GM18508 (cell line): ENCODE measurements around the gene RAB1A.

Source experiments
- ATAC-seq: cut with Tn5 transposase; IDR thresholded peaks from one replicate; pipeline ENCODE4 v1.9.1; 2021; ENCODE audit warnings: moderate number of reproducible peaks; ENCODE audit not compliant: insufficient read depth, unreplicated experiment

Gene RAB1A

DNA sequence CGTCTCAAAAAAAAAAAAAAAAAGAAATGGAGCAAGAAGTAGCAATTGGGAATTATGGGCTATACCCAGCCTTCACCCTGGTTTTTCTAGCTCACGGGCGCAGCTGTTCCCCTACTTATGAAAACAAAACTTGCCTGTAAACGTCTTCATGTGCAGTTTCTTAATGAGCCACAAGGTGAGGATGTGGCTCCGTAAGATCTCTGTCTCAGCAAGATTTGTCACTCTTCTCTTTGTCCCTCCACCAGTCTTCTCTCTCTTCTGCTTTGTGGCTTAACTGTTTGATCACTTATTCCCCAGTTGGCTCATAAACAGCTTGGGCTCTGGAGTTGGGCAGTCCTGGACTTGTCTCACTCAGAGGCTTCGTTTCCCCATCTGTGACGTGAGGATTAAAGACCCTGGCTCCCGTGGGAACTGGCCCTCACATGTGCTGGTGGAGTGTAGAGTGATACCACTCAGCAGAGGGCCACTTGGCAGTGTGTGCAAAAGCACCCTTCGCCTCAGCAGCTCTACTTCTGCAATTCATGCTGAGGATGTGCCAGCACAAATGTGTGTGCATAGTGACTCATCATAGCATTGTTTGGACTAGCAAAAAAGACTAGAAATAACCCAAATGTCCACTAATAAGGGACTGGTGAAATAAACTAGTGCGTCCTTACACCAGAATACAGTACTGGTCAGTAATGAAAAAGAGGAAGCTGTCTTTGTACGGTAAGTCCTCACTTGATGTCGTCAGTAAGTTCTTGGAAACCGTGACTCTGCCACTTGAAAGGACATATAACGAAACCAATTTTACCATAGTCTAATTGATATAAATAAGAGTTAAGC is 65.0 kb downstream of the RAB1A start:
- ATAC-seq: peak; percentile 62

DNA sequence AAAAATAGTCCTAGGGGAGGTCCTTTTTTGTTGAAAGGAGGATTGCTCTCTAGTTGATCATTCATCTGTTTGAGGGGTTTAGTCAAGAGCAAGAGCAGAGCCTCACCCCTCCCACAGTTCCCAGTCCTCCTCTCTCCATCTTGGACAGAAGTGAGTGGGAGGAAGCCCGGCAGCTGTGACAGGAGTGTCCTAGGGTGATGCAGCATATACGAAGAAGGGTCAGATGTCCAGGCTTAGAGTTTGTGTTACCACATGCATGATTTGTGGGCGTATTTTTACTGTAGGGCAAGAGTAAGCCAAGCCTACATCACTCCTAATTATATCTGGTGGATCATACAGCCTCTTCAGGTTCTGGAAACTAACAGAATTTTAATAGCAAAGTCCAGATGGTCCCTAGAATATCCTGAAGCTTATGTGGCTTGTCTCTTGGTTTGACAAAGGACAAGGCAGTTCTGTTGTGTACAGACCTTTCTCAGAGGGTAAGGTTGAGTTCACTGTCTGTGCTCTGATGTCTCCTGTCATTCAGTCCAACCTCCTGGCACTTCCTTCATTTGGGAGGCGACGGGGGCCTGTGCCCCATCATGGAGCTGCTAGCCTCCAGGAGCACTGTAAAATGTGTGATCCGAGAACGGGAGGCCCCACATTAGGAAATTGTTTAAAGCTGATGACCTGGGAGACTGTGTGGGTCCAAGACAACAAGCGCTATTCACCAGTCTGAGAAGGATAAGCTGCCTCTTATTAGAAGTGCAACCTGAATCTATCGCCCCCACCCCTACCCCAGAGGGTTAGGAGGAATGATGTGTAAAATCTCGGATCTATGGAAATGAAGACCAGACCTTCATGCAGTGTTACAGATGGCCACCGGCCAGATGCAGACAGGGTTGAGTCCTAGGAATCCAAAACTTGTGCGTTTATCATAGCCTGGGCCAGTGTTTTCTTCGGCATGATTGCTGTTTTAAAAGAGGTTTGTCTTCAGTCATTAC is 66.8 kb downstream of the RAB1A start:
- no peak for ATAC-seq

DNA sequence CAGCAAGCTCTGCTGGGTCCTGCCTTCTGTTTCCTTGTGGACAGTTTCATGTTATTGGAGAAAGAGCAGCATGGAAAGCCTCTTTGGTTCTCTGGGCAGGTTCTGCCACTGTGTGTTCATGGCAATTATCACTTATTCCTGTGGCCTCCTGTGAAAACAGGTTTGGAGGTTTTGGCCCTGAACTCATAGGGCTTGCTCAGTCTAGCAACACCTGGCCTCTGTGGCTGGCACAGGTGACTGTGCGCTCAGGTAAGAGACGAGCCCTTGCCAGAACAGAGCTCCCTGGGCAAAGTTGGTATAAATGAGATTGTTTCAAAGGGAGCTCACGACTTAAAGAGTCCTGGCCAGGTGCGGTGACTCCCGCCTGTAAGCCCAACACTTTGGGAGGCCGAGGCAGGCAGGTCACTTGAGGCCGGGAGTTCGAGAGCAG is 68.0 kb downstream of the RAB1A start:
- no peak for ATAC-seq

DNA sequence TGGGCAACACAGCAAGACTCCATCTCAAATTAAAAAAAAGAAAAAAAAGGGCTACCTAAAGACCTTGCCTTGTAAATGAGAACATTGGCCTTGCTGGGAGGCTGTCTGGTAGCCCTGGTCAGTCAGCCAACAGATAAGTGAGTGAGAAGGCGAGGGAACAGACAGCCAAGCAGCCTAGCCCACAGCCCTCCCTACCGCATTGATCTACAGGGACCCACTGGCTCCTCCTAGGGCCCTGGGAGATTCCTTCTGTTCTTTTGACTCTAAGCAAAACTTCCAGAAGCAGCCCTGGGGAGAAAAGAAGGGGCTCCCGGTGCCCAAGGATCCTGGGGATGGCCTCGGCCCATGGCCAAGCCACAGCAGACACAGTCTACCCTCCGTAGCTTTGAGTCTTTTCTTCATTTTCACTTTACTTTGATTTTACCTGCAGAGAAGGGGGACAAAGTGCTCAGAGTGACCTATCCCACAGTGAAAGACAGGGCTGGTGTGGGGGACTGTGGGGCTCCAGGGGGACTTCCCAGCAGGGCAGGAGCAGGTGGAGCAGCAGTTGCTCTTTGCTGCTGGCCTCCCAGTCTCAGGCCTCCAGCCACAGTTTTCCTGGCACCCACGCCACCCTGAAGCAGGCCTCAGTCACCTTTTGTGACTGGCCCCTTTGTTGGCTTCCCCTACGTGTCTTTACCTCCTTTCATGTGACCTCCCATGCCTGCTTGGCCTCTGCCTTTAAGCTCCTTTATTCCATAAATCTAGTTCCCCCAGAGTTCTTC is 68.6 kb downstream of the RAB1A start:
- ATAC-seq: no peak

DNA sequence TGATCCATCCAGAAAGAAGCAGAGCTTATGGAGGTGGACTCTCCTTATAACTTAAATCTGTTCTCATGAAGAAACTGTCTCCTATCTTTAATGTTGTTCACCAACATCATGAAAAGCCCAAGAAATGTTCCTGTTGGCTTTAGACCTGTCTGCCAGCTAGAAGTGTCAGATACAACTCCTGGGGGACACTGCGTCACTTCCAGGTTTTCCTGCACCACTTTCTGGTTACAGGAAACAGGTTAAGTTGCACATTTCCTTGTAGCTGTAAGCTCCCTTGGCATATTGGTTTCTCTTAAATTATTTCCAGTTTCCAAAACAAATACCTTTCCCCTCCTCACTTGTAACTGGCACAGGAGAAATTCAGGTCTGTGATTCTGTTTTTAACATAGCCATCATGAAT is 70.8 kb downstream of the RAB1A start:
- no peak for ATAC-seq

DNA sequence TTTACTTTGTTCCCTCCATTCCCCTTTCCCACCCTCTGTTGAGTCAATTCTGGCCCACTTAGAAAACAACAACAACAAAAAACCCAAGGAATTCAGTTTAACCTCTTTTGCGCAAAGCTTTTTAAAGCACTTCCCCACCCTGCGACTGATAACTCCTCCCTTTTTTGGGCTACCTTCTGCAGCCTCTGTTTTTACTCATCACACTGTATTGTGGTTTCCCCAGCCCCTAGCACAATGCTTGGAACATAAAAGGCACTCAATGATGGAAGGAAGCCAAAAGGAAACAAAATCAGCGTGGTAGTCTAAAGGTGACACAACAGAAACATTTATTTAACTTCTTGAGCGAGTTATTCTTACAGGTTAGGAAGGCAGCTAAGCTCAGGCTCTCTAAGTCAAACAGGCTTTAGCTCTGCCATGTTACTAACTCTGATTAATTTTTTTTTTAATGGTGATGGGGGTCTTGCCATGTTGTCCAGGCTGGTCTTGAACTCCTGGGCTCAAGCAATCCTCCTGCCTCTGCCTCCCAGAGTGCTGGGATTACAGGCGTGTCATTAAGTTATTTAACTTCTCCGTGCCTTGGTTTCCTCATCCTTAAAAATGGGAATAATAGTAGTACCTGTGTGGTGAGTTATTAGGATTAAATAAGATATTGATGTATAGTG is 72.4 kb downstream of the RAB1A start:
- ATAC-seq: no peak

DNA sequence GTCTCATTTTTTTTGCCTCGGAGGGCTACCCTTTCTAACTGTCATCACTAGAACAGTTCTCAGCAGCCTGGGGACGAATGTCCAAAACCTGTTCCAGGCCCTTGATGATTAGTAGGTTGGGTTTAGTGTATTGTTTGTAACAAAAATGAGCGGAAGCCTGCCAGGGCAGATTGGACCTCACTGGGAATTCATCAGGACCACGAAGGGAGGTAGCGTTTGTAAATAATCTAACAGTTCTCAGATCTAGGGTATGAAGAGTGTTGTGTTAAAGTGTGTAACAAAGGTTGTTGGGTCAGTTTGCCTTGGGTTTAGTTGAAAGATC is 72.9 kb downstream of the RAB1A start:
- ATAC-seq: no peak

DNA sequence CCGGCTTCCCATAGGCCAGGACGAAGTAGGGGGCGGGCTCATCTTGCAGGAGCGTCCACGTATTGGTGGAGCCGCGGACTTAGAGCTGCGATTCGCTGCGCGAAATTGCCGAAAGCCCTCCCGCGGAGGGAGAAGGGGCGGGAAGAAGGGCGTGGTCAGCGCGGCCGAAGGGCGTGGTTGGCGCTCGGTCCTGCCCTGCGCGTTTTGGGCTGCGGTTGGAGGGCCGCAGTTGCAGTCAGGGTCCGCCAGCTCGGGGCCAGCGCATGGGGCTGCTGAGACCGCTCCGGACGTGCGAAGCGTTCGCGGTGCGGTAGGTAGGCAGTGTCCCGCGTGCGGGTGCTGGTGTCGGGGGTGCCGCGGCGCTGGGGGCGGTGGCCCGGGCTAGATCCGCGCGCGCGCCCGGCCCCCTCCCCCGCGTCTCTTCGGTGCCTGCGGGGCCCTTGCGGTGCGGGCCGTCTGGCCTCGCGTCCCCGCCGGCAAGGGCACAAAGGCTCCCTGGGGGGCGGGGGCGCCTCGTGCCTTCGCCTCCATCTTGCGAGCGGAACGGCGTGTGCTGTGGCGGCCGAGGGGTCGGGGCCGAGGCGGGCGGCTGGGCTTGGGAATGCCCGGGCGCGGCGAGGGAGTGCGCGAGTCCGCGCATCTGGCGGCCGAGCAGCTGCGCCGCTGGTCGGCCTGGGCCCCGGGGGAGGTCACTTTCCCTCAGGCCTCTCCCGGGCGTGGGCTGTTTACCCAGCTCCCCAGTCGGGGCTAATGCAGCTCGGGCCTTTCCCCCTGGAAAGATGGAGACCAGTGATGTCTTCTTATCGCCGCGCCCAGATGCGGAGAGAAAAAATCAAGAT is 73.5 kb downstream of the RAB1A start, which contains the start of gene CEP68:
Gene CEP68 (plus strand): TSS at position 202 of the 839 bp plus-strand sequence. CDS start 13,029 bp downstream, outside the sequence.
- peak; percentile 57 for ATAC-seq

DNA sequence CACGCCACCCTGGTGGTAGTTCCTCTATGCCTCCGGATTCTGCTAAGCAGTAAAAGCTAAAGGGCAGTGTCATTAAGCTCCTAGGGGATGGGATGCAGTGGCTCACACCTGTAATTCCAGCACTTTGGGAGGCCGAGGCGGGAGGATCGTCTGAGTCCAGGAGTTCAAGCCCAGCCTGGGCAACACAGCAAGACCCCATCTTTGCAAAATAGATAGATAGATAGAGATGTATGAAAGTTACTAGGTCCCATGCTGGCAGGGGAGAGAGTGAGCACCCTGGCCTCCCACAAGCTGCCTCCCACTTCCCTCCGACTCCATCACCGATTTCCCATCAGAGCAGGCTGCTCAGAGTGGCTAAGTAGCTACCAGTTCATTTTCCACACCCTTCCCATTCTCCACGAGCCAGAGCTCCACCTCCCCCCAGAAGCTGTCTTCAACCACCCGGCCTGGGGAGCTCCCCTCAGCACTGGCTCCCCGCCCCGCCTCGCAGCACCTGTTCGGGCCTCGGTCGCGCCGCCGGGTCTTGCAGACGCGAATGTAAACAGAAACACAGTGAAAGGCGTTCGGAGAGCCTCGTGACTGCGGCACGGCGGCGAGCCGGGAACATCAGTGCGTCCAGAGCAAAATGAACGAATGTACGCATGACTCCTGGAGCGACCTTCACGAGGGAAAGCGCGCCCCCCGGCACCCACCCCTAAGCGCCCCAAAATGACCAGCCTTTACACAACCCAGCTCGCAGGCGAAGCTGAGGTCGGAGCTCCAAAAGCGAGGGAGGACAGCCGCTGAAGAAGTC is 74.3 kb downstream of the RAB1A start:
- peak; percentile 20 for ATAC-seq

DNA sequence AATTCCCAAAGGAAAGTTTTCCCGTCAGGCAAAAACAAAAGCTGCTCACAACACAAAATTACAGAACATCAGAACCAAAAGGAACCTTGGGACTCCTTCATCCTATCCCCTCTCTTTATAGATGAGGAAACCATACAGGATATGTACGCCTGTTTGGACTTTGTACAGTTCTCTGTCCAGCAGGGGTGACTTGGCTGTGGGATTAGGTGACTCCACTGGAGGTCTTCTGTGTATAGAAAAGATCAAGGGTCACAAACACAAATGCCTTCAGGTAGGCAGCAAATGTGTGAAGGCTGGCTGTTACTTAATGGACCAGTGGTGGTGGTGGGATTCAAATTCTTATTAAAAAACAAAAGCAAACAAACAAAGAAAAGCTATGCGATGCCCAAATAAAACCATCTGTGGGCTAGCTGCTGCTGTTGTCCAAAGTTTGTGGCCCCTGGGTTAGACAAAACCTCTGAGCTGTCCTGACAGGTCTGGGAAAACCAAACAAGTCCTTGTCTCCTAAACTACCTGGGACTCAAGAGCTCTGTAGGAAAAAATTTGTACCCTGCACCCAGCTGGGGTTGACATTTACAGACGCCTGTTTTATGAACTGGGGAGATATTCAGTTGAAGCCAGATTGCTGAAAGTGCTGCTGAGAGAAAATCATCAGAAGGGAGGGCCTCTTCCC is 75.0 kb downstream of the RAB1A start:
- ATAC-seq: no peak

DNA sequence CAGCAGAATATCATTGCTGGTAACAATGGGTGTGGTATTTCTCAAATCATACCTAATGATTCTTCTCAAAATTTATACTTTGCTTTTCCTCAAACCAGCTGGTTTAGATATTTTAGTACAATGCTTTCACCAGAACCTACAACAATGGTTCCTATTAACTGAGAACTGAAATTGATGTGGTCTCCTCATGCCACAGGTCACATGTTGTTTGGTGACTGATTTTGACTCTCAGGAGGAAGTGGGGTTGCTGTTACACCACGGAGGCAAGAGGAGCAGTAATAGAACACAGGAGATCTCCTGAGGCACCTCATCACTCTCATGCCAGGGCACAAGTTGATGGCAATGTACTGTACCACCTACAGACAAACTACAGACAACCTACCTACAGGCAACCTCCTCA is 76.7 kb downstream of the RAB1A start:
- ATAC-seq: peak; percentile 55

DNA sequence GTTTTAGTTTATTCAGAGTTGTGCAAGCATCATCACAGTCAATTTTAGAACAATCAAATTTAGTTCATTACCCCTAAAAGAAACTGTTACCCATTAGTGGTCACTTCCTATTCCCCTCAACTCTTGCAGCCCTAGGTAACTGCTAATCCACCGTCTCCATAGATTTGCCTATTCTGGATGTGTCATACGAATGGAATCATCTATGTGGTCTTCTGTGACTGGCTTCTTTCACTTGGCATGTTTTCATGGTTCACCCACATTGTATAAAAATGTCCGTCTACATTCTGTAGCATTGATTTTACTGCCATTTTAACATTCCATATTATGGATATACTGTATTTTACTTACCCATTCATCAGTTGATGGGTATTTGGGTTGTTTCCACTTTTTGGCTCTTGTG is 79.0 kb downstream of the RAB1A start:
- no peak for ATAC-seq

DNA sequence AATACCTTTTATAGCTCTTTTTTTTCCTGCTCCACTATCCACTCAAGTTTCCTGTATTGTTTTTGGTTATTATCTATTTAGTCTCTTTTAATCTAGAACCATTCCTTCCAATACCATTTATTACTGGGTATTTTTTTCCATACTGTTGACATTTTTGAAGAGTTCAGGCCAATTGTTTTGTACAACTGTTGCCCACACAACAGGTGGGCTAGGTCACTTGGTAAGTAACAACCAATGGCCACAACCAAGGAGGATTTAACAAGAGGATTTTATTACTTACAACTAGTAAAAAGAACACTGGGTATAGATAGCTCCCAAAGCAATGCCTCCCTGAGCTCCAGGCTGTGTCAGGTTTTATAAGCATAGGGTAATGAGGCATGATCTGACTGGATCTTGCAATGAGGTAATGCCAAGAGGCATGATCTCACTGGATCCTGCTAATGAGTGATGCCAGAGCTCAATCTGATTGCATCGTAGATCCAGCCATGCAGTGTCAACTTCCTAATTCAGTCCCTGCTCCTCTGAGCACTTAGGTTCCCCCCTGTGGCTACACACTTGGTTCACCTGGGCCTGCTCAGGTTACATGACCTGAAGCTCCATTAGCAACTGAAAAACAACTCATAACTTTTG is 80.8 kb downstream of the RAB1A start:
- ATAC-seq: no peak

DNA sequence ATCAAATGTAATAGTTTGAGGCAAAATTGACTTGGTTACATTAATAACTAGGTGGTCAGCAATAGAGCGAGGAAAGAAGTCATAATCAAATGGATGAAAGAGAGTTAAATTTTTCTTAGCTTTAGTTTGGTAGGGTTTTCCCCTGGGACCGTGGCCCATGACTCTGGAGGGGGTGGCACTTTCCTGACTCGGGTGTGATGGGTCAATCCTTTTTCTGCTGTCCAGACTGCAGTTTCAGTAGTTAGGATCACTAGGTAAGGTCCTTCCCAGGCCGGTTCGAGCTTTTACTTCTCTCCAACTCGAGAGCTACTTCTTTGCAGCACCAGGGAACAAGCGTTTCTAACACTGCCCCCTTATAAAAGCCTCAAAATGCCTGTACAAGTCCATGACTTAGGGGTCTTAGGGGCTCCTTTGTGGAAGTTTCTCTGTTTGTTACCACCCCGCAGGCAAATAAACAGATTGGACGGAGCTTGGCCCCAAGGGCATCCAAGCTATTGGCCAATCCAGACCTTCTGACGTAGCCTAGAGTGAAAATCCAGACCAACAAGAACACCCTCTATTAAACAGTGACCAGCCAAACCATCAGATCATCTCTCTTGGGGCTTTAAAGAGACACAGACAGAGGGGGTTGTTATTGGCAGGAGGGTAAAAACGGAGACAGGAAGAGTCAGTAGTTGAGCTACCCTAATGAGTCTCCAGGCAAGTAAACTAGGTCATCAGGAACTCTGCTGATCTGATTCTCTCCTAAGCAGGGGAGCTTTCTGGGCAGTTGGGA is 83.1 kb downstream of the RAB1A start:
- no peak for ATAC-seq

DNA sequence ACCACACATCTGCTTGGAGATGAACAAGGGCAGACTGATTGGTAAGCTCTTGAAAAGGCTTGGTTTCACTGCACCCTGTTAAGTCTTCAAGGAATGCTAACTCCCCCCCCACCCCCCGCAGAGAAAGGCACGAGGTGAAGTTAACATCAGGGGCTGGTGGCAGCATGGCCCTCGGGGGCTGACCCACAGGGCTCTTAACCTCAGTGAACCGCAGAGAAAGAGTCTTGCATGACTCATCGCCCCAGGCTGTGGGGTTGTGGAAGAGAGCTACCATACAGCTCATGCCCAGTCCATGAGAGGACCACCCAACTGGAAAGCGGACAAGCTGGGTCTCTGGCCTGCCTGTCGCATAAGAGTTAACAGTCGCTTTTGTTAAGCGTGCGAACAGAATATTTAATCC is 84.3 kb downstream of the RAB1A start:
- ATAC-seq: no peak

DNA sequence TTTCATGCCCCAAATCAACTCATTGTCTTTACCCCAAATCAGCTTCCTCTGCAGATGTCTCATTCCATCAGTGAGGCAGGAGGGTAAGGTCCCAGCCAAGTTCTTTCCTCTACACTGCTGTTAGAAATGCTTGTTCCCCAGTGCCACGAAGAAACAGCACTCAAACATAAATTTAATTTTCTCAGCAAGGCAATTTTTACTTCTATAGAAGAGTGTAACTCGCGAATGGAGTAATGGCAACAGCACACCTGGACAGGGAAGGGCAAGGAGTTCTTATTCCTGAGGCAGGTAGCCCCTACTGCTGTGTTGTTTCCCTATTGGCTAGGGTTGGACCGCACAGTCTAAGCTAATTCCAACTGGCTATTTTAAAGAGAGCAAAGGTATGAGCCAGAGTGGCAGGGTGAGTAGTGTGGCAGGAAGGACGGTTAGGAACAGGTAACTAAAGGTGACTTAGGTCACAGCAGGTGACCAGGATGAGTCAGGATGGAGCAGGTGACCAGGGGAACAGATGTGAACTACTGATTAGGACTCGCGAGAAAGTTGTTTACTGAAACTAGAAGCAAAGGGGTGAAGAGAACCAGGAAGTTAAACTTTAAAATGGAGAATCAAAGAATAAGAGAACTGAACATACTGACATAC is 85.7 kb downstream of the RAB1A start:
- no peak for ATAC-seq
